GM19324 (cell line): Measurements from ENCODE around the gene CCDC160.

ENCODE experiments used
- ATAC-seq: cut with Tn5 transposase; IDR thresholded peaks from one replicate; pipeline ENCODE4 v1.9.1; 2021; ENCODE audit warnings: mild to moderate bottlenecking, moderate library complexity; ENCODE audit not compliant: unreplicated experiment, low FRiP score

Gene CCDC160

GRCh38 chrX:134287346-134287745, 50.4 kb downstream of the CCDC160 start:
- ATAC-seq = no peak

- ATAC-seq = no peak
Observed at GRCh38 chrX:134294548-134294947, 57.6 kb downstream of the CCDC160 start.
